A549 (cell line): ENCODE measurements around the gene HIKESHI. TPM values are rescaled to one million over a fixed set of nuclear protein-coding genes. Genes with fewer than 3 reads are reported as not detected.

Experiments used
- ATAC-seq, 2 experiments: fragments of 200-7000 bp in 1 of 2; fragments of >200 bp in 1 of 2; cut with Nextera tagmentation in 1 of 2; cut with Tn5 transposase in 1 of 2; 3 replicates each; pipeline versions ENCODE4 v1.8.0 to v1.9.1; 2018 to 2020; ENCODE audit warnings: mild to moderate bottlenecking in 1 of 2, moderate library complexity in 1 of 2
- CTCF ChIA-PET: fragments of 300-600 bp; sonication (Branson Sonifier 250); formaldehyde crosslinking; extraction: SDS; loops from one replicate; lab custom pipeline; 2021; ENCODE audit warnings: antibody characterized with exemption, inconsistent platforms; lab: Yijun Ruan, JAX
- POLR2A ChIA-PET: fragments of 350-600 bp; formaldehyde crosslinking; extraction: SDS; loops from one replicate; lab custom pipeline; 2021; ENCODE audit warnings: antibody characterized with exemption, inconsistent platforms; lab: Yijun Ruan, JAX
- DNase-seq, 2 experiments: peaks; one replicate each; pipeline versions ENCODE4 v3.0.0 to v3.0.0-alpha.2; 2011 to 2016; ENCODE audit warnings: low read depth in 1 of 2, low spot score in 1 of 2
- FAIRE-seq: peaks from 2 replicates; lab custom pipeline; 2011; peaks lifted over from hg19 to GRCh38; lab: Jason Lieb, UNC
- H3K27ac ChIP-seq, 2 experiments: fragments of >200 bp; sonication (Bioruptor Twin); formaldehyde crosslinking; 3 replicates each; pipeline ENCODE4 v1.5.1; 2016 to 2017
- H3K4me1 ChIP-seq: fragments of >200 bp; sonication (Bioruptor Twin); formaldehyde crosslinking; 3 replicates; pipeline ENCODE4 v1.6.1; 2016
- H3K4me2 ChIP-seq: fragments of >200 bp; sonication (Bioruptor Twin); formaldehyde crosslinking; 3 replicates; pipeline ENCODE4 v1.6.1; 2016
- H3K4me3 ChIP-seq: fragments of >200 bp; sonication (Bioruptor Twin); formaldehyde crosslinking; 3 replicates; pipeline ENCODE4 v1.5.1; 2016
- H3K9me3 ChIP-seq: fragments of >200 bp; sonication (Bioruptor Twin); formaldehyde crosslinking; 3 replicates; pipeline ENCODE4 v1.6.1; 2016
- CBX8 ChIP-seq: fragments of 200-600 bp; sonication (generic); IDR thresholded peaks from 2 replicates; pipeline ENCODE4 v1.6.1; 2016
- CEBPB ChIP-seq, 2 experiments: fragments of >200 bp in 1 of 2; sonication (Bioruptor Twin) in 1 of 2; formaldehyde crosslinking in 1 of 2; IDR thresholded peaks; 2 replicates each; pipeline ENCODE4 v1.6.1; 2012 to 2016
- CHD2 ChIP-seq: fragments of 150-350 bp; IDR thresholded peaks from 2 replicates; pipeline ENCODE4 v1.6.1; 2014; ENCODE audit warnings: low read length; ENCODE audit not compliant: partially characterized antibody
- E2F6 ChIP-seq: IDR thresholded peaks from 2 replicates; pipeline ENCODE4 v1.6.1; 2012; ENCODE audit warnings: low read depth, borderline replicate concordance
- EHMT2 ChIP-seq: fragments of 200-600 bp; sonication (generic); IDR thresholded peaks from 2 replicates; pipeline ENCODE4 v1.6.1; 2016; ENCODE audit warnings: antibody characterized with exemption, low read depth, mild to moderate bottlenecking, moderate library complexity
- FOSL2 ChIP-seq, 2 experiments: fragments of 450-650 bp in 1 of 2; fragments of >200 bp in 1 of 2; sonication (Bioruptor Twin) in 1 of 2; formaldehyde crosslinking; IDR thresholded peaks; 2 replicates each; pipeline versions ENCODE4 v1.5.0 to v1.6.1; 2016 to 2020; ENCODE audit warnings: mild to moderate bottlenecking in 1 of 2, moderate library complexity in 1 of 2
- GATA3 ChIP-seq: IDR thresholded peaks from 2 replicates; pipeline ENCODE4 v1.6.1; 2012; ENCODE audit warnings: borderline replicate concordance
- HDAC2 ChIP-seq: fragments of 200-600 bp; sonication (generic); IDR thresholded peaks from 2 replicates; pipeline ENCODE4 v1.6.1; 2016
- HEYL ChIP-seq: fragments of 250-450 bp; sonication (Bioruptor Pico); IDR thresholded peaks from 2 replicates; pipeline ENCODE4 v1.8.0; 2021; ENCODE audit warnings: mild to moderate bottlenecking, moderate library complexity
- HOXB13 ChIP-seq: fragments of 250-450 bp; sonication (Bioruptor Pico); IDR thresholded peaks from 2 replicates; pipeline ENCODE4 v1.5.0; 2020; ENCODE audit warnings: low read depth, mild to moderate bottlenecking, moderate library complexity
- MAFK ChIP-seq: fragments of 450-650 bp; IDR thresholded peaks from 2 replicates; pipeline ENCODE4 v1.6.1; 2014; ENCODE audit not compliant: partially characterized antibody
- POLR2AphosphoS2 ChIP-seq: conservative IDR thresholded peaks from 2 replicates; pipeline ENCODE4 v1.6.1; 2012; ENCODE audit warnings: low read length, improper control_type of control experiment, inconsistent platforms
- RFX5 ChIP-seq: fragments of 450-650 bp; IDR thresholded peaks from 2 replicates; pipeline ENCODE4 v1.7.1; 2014; ENCODE audit warnings: antibody characterized with exemption, mild to moderate bottlenecking, moderate library complexity
- RNF2 ChIP-seq: fragments of 200-600 bp; sonication (generic); IDR thresholded peaks from 2 replicates; pipeline ENCODE4 v1.6.1; 2016; ENCODE audit warnings: low read depth, mild to moderate bottlenecking, antibody characterized with exemption, moderate library complexity, borderline replicate concordance
- TP53 ChIP-seq: fragments of 250-450 bp; sonication (Bioruptor Pico); IDR thresholded peaks from 2 replicates; pipeline ENCODE4 v1.5.0; 2021; ENCODE audit warnings: mild to moderate bottlenecking, moderate library complexity
- ZSCAN20 ChIP-seq: fragments of 250-450 bp; sonication (Bioruptor Pico); IDR thresholded peaks from 2 replicates; pipeline ENCODE4 v1.8.0; 2022; ENCODE audit warnings: mild to moderate bottlenecking, moderate library complexity
- WGBS: methylation state at CpG from one replicate; pipeline ENCODE4 v1.1.6; 2017; ENCODE audit errors: missing lambda C conversion rate; 5-methylcytosine and 5-hydroxymethylcytosine counted together
- polyA plus RNA-seq, 4 experiments: library from polyadenylated mRNA; depleted of rRNA in 3 of 4; stranded (reverse); fragments of >200 nt; fragmentation: RNase III in 1 of 4; extraction: RNeasy Plus Mini Kit Qiagen cat#74134 plus additional on column Dnase treatment in 1 of 4; gene quantifications; 2 replicates in 3 of 4; 3 replicates in 1 of 4; pipeline ENCODE4 v1.2.3, GENCODE V29; 2011 to 2017
- TF ChIP-seq, protein P1 (sequence below): fragments of 250-450 bp; sonication (Bioruptor Pico); IDR thresholded peaks from 2 replicates; pipeline ENCODE4 v1.5.0; 2020; ENCODE audit warnings: low read depth, mild to moderate bottlenecking, moderate library complexity
- TF ChIP-seq, protein P2 (sequence below): fragments of >200 bp; sonication (Bioruptor Twin); formaldehyde crosslinking; IDR thresholded peaks from 3 replicates; pipeline ENCODE4 v1.5.1; 2016

The HIKESHI gene
- polyA plus RNA-seq, 2 of the 4 experiments (the other 2 are of a cell fraction) = 39.6 to 101 TPM

GRCh38 chr11:86265194-86265593, 36.8 kb upstream of the HIKESHI start:
- DNase-seq = no peak

DNA sequence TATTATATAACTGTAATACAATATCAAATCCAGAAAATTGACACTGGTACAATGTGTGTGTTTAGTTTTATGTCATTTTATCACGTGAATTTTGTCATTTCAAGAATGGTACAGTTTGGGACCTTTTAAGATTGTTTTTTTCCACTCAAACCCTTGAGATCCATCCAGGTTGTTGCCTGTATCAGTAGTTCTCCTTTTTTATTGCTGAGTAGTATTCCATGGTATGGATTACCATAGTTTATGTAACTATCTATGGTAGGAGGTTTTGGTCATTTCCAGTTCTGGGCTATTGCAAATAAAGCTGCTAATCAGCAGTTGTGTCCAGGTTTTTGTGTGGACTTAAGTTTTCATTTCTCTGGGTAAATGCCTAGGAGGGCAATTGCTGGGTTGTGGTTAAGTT, 32.4 kb upstream of the HIKESHI start:
- no peak for ATAC-seq
- Histone ChIP-seq H3K4me1 (no peaks in the 10 kb centered on the region), H3K4me2 (no peak overlapping the region), H3K27ac (no peak overlapping the region), H3K4me3 (no peak overlapping the region), H3K9me3 (no peaks in the 10 kb centered on the region)
- POLR2A ChIA-PET = no interaction called here
- no peak for DNase-seq
- TF ChIP-seq CBX8 (no peak), FOSL2 (IDR thresholded peaks at IDR 0.05) (no peak), FOSL2 (CRISPR knock-in tag; IDR thresholded peaks at IDR 0.05) (no peak), POLR2AphosphoS2 (no peak), RFX5 (no peak), CEBPB (IDR thresholded peaks at IDR 0.05) (no peak), TP53 (no peak), ZSCAN20 (CRISPR knock-in tag) (no peak), HEYL (no peak), MAFK (no peak), RNF2 (no peak), HDAC2 (no peak), EHMT2 (no peak), GATA3 (no peak), CHD2 (no peak)
- TF ChIP-seq, protein P1, sequence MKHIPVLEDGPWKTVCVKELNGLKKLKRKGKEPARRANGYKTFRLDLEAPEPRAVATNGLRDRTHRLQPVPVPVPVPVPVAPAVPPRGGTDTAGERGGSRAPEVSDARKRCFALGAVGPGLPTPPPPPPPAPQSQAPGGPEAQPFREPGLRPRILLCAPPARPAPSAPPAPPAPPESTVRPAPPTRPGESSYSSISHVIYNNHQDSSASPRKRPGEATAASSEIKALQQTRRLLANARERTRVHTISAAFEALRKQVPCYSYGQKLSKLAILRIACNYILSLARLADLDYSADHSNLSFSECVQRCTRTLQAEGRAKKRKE (CRISPR knock-in tag) = no peak
- FAIRE-seq = no peak
- CTCF ChIA-PET = interaction anchor here (1.0 kb wide), 1 partner anchor 12 kb away, joined by 4 read pairs; no protein-coding TSS in a partner anchor
- WGBS = 92% methylated on average over 1 of the region's 1 CpG

More at GRCh38 chr11:86265194-86265593, 36.8 kb upstream of the HIKESHI start:
- CTCF ChIA-PET = interaction anchor here (0.6 kb wide), 1 partner anchor 76 kb away, joined by 3 read pairs; no protein-coding TSS in a partner anchor
- ATAC-seq = no peak
- POLR2A ChIA-PET = no interaction called here
- H3K4me1 ChIP-seq = no peaks in the 10 kb centered on the region
- no peak for TF ChIP-seq HOXB13 (CRISPR knock-in tag)
- H3K4me2 ChIP-seq = no peak overlapping the region
- H3K4me3 ChIP-seq = no peak overlapping the region
- H3K9me3 ChIP-seq = no peaks in the 10 kb centered on the region
- no peak overlapping the region for H3K27ac ChIP-seq
- no peak for FAIRE-seq

GRCh38 chr11:86274503-86274902, 27.5 kb upstream of the HIKESHI start:
- ChIA-PET CTCF (interaction anchor here (0.6 to 1.5 kb wide), 6 partner anchors 15 to 420 kb away, joined by 3 to 4 read pairs (median 3); partner anchors contain the start of gene PICALM), POLR2A (no interaction called here)
- TF ChIP-seq, protein P2, sequence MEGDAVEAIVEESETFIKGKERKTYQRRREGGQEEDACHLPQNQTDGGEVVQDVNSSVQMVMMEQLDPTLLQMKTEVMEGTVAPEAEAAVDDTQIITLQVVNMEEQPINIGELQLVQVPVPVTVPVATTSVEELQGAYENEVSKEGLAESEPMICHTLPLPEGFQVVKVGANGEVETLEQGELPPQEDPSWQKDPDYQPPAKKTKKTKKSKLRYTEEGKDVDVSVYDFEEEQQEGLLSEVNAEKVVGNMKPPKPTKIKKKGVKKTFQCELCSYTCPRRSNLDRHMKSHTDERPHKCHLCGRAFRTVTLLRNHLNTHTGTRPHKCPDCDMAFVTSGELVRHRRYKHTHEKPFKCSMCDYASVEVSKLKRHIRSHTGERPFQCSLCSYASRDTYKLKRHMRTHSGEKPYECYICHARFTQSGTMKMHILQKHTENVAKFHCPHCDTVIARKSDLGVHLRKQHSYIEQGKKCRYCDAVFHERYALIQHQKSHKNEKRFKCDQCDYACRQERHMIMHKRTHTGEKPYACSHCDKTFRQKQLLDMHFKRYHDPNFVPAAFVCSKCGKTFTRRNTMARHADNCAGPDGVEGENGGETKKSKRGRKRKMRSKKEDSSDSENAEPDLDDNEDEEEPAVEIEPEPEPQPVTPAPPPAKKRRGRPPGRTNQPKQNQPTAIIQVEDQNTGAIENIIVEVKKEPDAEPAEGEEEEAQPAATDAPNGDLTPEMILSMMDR = 0 out of 3 replicates have a peak, but pooled peaks have one; percentile 18
- TF ChIP-seq CBX8 = no peak
- no peak for TF ChIP-seq RNF2
- H3K4me3 ChIP-seq = no peak overlapping the region
- no peaks in the 10 kb centered on the region for H3K9me3 ChIP-seq
- no peak overlapping the region for H3K4me2 ChIP-seq
- H3K27ac ChIP-seq = no peak overlapping the region
- WGBS = 90% methylated on average over 6 of the region's 6 CpGs
- H3K4me1 ChIP-seq = no peaks in the 10 kb centered on the region
- ATAC-seq (peak in 1 of 2 experiments; percentile 73; a peak in 3 of 6 replicates), DNase-seq (no peak), FAIRE-seq (no peak)

DNA sequence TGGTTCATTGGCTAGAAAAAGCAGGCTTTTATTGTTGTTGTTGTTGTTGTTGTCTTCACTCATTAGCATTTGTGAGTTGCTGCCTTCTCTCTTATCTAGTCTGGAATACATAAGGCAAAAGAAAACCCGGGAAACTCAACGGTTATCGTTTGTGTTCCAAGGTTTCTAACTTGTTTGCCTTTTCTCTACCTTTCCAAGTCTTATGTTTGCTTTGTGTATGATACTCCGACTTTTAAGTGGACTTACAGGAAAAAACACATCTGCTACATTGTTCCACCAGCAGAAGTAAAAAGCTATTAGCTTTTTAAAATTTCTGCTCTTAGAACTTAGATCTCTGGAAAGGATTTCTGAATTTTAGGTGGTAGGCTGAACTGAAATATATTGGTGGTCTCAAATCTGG, 27.0 kb upstream of the HIKESHI start:
- 76% methylated on average over 4 of the region's 4 CpGs for WGBS
- FAIRE-seq (no peak), ATAC-seq (no peak), DNase-seq (no peak)
- Histone ChIP-seq H3K9me3 (no peaks in the 10 kb centered on the region), H3K4me3 (no peak overlapping the region), H3K27ac (no peak overlapping the region), H3K4me1 (no peaks in the 10 kb centered on the region), H3K4me2 (no peak overlapping the region)
- no peak for TF ChIP-seq E2F6
- ChIA-PET CTCF (interaction anchor here (1.0 to 1.5 kb wide), 4 partner anchors 15 to 421 kb away, joined by 3 to 5 read pairs (median 4); partner anchors contain the start of gene PICALM), POLR2A (no interaction called here)
